Measurements from ENCODE around the gene MRGPRF.

MRGPRF gene

DNA sequence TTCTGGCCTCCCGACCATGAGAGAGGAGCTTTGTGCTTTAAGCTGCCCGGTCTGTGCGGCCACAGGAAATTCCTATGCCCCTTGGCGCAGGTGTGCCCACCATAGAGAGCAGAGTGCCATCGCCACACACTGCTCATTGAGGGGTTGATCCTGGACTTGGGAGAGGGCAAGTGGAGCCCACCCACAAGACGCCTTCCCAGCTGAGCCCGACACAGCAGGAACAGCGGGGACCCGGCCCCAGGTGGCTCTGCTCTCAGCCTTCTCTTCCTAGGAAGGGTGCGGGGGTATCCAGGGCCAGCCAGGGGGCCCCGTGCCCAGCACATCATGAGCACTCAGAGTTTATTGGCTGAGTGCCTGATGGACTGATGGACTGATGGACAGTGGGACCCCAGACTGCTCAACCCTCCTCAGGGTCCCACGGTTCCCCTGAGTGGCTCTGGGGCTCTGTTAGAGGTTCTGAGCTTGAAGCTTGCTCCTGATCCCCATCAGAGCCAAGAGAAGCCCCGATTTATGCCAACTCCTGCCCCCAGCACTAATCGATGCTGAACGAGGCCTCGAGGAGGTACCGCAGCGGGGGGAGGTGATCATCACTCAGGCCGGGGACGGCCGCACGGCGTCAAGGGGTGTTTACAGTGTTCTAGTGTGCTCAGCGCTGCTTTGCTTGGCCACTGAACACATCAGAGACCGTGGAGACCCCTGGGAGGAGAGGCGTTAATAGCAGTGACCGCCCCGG lies 18.7 kb downstream of the MRGPRF start:
- Histone ChIP-seq H3K4me1 (ENCODE audit: low read depth, poor library complexity, severe bottlenecking) (no peaks in the 10 kb centered on the region), H3K4me3 (IDR thresholded peaks at IDR 0.05; ENCODE audit: insufficient read depth, low read depth, low read length) (no peak overlapping the region), H4K20me1 (ENCODE audit: insufficient read depth) (no peaks in the 10 kb centered on the region), H3K36me3 (ENCODE audit: insufficient read depth) (no peaks in the 10 kb centered on the region), H3K27me3 (ENCODE audit: insufficient read depth, low read depth) (peaks cover 27% of the 10 kb centered on the region; the same call in 1 of the 2 replicates), H3K4me2 (no peak overlapping the region), H3K9ac (no peak overlapping the region), H2AFZ (ENCODE audit: low read depth) (no peak overlapping the region), H3K27ac (no peak overlapping the region), H3K79me2 (ENCODE audit: insufficient read depth, low read depth) (no peaks in the 10 kb centered on the region)
- TF ChIP-seq, protein P1, sequence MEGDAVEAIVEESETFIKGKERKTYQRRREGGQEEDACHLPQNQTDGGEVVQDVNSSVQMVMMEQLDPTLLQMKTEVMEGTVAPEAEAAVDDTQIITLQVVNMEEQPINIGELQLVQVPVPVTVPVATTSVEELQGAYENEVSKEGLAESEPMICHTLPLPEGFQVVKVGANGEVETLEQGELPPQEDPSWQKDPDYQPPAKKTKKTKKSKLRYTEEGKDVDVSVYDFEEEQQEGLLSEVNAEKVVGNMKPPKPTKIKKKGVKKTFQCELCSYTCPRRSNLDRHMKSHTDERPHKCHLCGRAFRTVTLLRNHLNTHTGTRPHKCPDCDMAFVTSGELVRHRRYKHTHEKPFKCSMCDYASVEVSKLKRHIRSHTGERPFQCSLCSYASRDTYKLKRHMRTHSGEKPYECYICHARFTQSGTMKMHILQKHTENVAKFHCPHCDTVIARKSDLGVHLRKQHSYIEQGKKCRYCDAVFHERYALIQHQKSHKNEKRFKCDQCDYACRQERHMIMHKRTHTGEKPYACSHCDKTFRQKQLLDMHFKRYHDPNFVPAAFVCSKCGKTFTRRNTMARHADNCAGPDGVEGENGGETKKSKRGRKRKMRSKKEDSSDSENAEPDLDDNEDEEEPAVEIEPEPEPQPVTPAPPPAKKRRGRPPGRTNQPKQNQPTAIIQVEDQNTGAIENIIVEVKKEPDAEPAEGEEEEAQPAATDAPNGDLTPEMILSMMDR (conservative IDR thresholded peaks at IDR 0.05; ENCODE audit: low read depth, low read length) = no peak

DNA sequence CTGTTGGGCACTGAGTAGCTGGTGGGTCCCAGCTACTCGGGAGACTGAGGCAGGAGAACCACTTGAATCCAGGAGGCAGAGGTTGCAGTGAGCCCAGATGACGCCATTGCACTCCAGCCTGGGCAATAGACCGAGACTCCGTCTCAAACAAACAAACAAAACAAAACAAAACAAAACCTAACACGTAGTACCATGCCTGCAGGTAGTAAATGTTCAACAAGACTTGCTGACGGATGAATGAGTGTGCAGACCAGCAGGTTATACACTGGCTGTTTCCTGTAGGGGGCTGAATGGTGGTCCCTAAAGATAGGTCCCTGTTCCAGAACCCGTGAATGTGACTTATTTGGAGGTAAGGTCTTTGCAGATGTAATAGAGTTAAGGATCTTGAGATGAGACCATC lies 19.5 kb downstream of the MRGPRF start:
- H3K36me3 ChIP-seq (ENCODE audit: insufficient read depth) = no peaks in the 10 kb centered on the region
- TF ChIP-seq, protein P1 (conservative IDR thresholded peaks at IDR 0.05; ENCODE audit: low read depth, low read length) = no peak
- no peak overlapping the region for H2AFZ ChIP-seq (ENCODE audit: low read depth)
- H3K79me2 ChIP-seq (ENCODE audit: insufficient read depth, low read depth) = no peaks in the 10 kb centered on the region
- H3K9ac ChIP-seq = no peak overlapping the region
- H3K4me2 ChIP-seq = no peak overlapping the region
- H4K20me1 ChIP-seq (ENCODE audit: insufficient read depth) = no peaks in the 10 kb centered on the region
- peaks cover 19% of the 10 kb centered on the region; the same call in 1 of the 2 replicates for H3K27me3 ChIP-seq (ENCODE audit: insufficient read depth, low read depth)
- no peak overlapping the region for H3K27ac ChIP-seq
- H3K4me3 ChIP-seq (IDR thresholded peaks at IDR 0.05; ENCODE audit: insufficient read depth, low read depth, low read length) = no peak overlapping the region
- no peaks in the 10 kb centered on the region for H3K4me1 ChIP-seq (ENCODE audit: low read depth, poor library complexity, severe bottlenecking)

DNA sequence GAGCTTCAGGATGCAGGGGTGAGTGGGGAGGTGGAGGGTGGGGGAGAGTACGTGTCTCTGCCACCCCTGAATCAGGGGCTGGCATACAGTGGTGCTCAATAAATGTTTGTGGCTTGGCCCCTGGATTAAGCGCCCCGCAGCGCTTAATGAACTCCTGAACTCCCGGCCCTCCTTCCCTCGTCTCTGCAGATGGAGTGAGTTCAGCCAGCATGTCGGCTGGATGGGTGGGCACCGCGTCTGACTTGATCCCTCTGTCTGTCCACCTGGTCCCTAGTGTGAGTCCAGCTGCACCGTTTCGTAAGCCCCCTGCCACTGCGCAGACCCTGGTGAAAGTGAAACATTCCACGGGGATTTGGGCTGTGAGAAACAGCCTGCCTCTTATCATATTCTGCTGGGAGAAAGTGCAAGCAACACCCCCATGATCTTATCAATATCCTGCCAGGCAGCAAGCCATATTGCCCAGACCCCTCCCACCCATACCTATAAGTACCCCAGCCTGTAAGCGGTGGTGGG lies 20.2 kb downstream of the MRGPRF start:
- no peaks in the 10 kb centered on the region for H4K20me1 ChIP-seq (ENCODE audit: insufficient read depth)
- no peak overlapping the region for H3K4me3 ChIP-seq (IDR thresholded peaks at IDR 0.05; ENCODE audit: insufficient read depth, low read depth, low read length)
- H3K27ac ChIP-seq = no peak overlapping the region
- no peak overlapping the region for H2AFZ ChIP-seq (ENCODE audit: low read depth)
- no peaks in the 10 kb centered on the region for H3K4me1 ChIP-seq (ENCODE audit: low read depth, poor library complexity, severe bottlenecking)
- peaks cover 16% of the 10 kb centered on the region; the same call in 1 of the 2 replicates for H3K27me3 ChIP-seq (ENCODE audit: insufficient read depth, low read depth)
- no peak overlapping the region for H3K9ac ChIP-seq
- TF ChIP-seq, protein P1 (conservative IDR thresholded peaks at IDR 0.05; ENCODE audit: low read depth, low read length) = no peak
- no peaks in the 10 kb centered on the region for H3K36me3 ChIP-seq (ENCODE audit: insufficient read depth)
- no peaks in the 10 kb centered on the region for H3K79me2 ChIP-seq (ENCODE audit: insufficient read depth, low read depth)
- no peak overlapping the region for H3K4me2 ChIP-seq

DNA sequence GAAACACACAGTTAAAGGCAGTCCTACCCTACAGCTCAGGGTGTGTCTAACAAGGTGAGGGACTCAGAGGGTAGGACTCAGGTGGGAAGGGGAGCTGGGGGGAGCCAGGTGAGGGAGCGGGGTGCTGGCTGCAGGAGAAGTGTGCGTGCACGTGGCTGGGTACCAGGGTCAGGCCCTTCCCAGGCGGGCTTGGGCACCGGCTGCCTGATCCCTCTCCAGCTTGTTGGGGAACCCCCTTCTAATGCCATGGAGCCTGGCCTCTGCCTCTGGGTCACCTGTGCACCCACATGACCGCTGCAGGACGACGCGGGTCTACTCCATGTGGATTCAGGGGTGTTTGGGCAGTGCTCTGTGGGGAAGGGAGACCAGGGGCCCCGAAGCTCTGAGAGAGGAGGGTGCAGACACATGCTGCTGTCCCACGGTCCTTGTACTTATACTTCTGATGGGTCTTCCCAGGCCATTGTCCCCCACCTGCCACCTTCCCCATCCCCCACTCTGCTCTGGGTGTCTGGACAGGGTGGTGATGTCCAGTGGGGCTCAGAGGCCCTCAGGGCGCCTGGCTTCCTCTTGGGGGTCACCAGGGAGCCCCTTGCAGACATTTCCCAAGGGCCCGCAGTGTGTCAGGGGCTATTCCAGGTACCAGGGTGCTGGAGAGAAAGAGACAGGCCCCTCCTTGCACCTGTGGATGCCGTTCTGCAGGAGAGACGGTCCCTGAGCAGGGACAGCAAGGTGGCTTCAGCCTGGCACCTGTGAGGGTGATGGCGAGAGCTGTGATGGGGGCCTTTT lies 21.9 kb downstream of the MRGPRF start:
- Histone ChIP-seq H3K36me3 (ENCODE audit: insufficient read depth) (no peaks in the 10 kb centered on the region), H3K9ac (no peak overlapping the region), H3K27ac (no peak overlapping the region), H3K4me3 (IDR thresholded peaks at IDR 0.05; ENCODE audit: insufficient read depth, low read depth, low read length) (no peak overlapping the region), H3K79me2 (ENCODE audit: insufficient read depth, low read depth) (no peaks in the 10 kb centered on the region), H3K4me1 (ENCODE audit: low read depth, poor library complexity, severe bottlenecking) (no peaks in the 10 kb centered on the region), H3K27me3 (ENCODE audit: insufficient read depth, low read depth) (peaks cover 16% of the 10 kb centered on the region; the same call in 1 of the 2 replicates), H4K20me1 (ENCODE audit: insufficient read depth) (no peaks in the 10 kb centered on the region), H2AFZ (ENCODE audit: low read depth) (no peak overlapping the region), H3K4me2 (no peak overlapping the region)
- TF ChIP-seq, protein P1 (conservative IDR thresholded peaks at IDR 0.05; ENCODE audit: low read depth, low read length) = no peak
